HepG2 (cell line): ENCODE data around the gene SAPCD2. TPM values are rescaled to one million over a fixed set of nuclear protein-coding genes. Genes with fewer than 3 reads are reported as not detected.
A peak's percentile ranks its signal among the peaks of the same experiment; 100 is the strongest.

Source experiments
- ASH2L ChIP-seq: fragments of 300-600, 200-600 bp; sonication (generic); IDR thresholded peaks from 2 replicates; pipeline ENCODE4 v1.7.0; 2017; ENCODE audit warnings: low read depth, mild to moderate bottlenecking, moderate library complexity, mixed read lengths, low read length; ENCODE audit not compliant: insufficient read length
- CENPX ChIP-seq: sonication (generic); formaldehyde crosslinking; IDR thresholded peaks from 2 replicates; pipeline ENCODE4 v1.9.0; 2021; ENCODE audit warnings: mild to moderate bottlenecking, missing genetic modification reagents, moderate library complexity
- GABPB1 ChIP-seq: IDR thresholded peaks from 2 replicates; pipeline ENCODE4 v1.6.1; 2016; ENCODE audit warnings: mild to moderate bottlenecking, missing genetic modification reagents, moderate library complexity, missing compliant biosample characterization
- KAT2B ChIP-seq: fragments of 150-350 bp; IDR thresholded peaks from 2 replicates; pipeline ENCODE4 v1.6.1; 2014; ENCODE audit warnings: low read depth, low read length, borderline replicate concordance
- ZNF564 ChIP-seq: sonication (generic); formaldehyde crosslinking; IDR thresholded peaks from 2 replicates; pipeline ENCODE4 v1.8.1; 2023; ENCODE audit warnings: mild to moderate bottlenecking, missing genetic modification reagents
- ZNF761 ChIP-seq: sonication (generic); formaldehyde crosslinking; conservative IDR thresholded peaks from 2 replicates; pipeline ENCODE4 v1.4.0; 2020; ENCODE audit warnings: mild to moderate bottlenecking, missing genetic modification reagents
- ZSCAN9 ChIP-seq: IDR thresholded peaks from 2 replicates; pipeline ENCODE4 v1.6.1; 2016; ENCODE audit warnings: borderline replicate concordance
- polyA plus RNA-seq, 8 experiments: library from polyadenylated mRNA; depleted of rRNA in 3 of 8; stranded (reverse) in 7 of 8; unstranded in 1 of 8; fragments of >200 nt; fragmentation: Illumina TruSeq in 4 of 8; extraction: Trizol in 4 of 8; gene quantifications; 2 replicates each; pipeline versions ENCODE4 v1.2.1 to v1.2.3, GENCODE V29; 2011 to 2016; ENCODE audit warnings: low read depth in 4 of 8, missing spikeins in 1 of 8, mixed read lengths in 1 of 8; ENCODE audit not compliant: insufficient read depth in 1 of 8
- total RNA-seq, 5 experiments: library from RNA; depleted of rRNA; stranded (reverse); fragments of >200 nt; fragmentation: Illumina TruSeq; extraction: Trizol; gene quantifications; 2 replicates each; pipeline ENCODE4 v1.2.3, GENCODE V29; 2016; ENCODE audit warnings: low read depth in 1 of 5
- TF ChIP-seq, protein P1 (sequence below): sonication (generic); formaldehyde crosslinking; IDR thresholded peaks from 2 replicates; pipeline ENCODE4 v1.9.0; 2022; ENCODE audit warnings: low read depth, missing genetic modification reagents
- TF ChIP-seq, protein P2 (sequence below): sonication (generic); formaldehyde crosslinking; IDR thresholded peaks from 2 replicates; pipeline ENCODE4 v1.5.1; 2020; ENCODE audit warnings: mild to moderate bottlenecking, moderate library complexity, missing genetic modification reagents
- TF ChIP-seq, protein P3 (sequence below): sonication (generic); formaldehyde crosslinking; IDR thresholded peaks from 2 replicates; pipeline ENCODE4 v1.4.0; 2020; ENCODE audit warnings: missing genetic modification reagents, mild to moderate bottlenecking, borderline replicate concordance
- TF ChIP-seq, protein P4 (sequence below): IDR thresholded peaks from 2 replicates; pipeline ENCODE4 v1.6.1; 2012; ENCODE audit warnings: inconsistent platforms
- TF ChIP-seq, protein P5 (sequence below): sonication (generic); formaldehyde crosslinking; IDR thresholded peaks from 2 replicates; pipeline ENCODE4 v1.4.0; 2020; ENCODE audit warnings: missing genetic modification reagents
- TF ChIP-seq, protein P6 (sequence below): sonication (generic); formaldehyde crosslinking; IDR thresholded peaks from 2 replicates; pipeline ENCODE4 v1.9.0; 2022; ENCODE audit warnings: missing genetic modification reagents, mild to moderate bottlenecking, borderline replicate concordance

The SAPCD2 gene
- total and polyA plus RNA-seq, 2 of the 13 experiments (the other 11 are each of a cell fraction or from before 2014, with no cell fraction given) = 21.9 to 42.8 TPM

DNA sequence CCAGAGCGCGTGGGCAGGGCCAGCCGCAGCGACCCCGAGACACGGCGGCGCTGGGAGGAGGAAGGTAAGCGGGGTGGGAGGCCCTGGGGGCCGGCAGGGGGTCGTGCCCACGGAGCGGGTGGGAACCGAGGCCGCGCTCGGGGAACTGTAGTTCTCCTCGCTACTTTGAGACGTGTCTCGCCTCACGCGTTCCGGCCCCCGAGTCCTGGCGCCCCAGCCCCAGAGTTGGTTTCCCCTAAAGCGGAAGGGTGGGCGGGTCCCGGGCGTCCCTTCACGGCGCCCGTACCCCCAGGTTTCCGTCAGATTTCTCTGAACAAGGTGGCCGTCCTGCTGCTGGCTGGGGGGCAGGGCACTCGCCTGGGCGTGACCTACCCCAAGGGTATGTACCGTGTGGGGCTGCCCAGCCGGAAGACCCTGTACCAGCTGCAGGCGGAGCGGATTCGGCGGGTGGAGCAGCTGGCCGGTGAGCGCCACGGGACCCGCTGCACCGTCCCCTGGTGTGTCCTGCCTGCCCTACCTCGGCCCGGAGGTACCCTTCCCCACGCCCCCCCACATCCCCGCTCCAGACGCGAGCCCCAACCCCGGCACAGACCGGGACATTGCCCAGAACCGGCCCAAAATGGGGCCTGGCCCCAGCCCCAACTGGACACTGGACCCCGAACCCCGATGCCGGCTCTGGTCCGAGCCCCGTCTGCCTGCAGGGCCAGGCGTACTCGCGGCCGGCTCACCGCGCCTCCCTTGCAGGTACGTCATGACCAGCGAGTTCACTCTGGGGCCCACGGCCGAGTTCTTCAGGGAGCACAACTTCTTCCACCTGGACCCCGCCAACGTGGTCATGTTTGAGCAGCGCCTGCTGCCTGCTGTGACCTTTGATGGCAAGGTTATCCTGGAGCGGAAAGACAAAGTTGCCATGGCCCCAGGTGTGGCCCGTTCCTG is 7.7 kb upstream of the SAPCD2 start (continued):
- TF ChIP-seq, protein P1, sequence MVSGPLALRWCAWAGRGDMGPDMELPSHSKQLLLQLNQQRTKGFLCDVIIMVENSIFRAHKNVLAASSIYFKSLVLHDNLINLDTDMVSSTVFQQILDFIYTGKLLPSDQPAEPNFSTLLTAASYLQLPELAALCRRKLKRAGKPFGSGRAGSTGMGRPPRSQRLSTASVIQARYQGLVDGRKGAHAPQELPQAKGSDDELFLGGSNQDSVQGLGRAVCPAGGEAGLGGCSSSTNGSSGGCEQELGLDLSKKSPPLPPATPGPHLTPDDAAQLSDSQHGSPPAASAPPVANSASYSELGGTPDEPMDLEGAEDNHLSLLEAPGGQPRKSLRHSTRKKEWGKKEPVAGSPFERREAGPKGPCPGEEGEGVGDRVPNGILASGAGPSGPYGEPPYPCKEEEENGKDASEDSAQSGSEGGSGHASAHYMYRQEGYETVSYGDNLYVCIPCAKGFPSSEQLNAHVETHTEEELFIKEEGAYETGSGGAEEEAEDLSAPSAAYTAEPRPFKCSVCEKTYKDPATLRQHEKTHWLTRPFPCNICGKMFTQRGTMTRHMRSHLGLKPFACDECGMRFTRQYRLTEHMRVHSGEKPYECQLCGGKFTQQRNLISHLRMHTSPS (CRISPR knock-in tag) = no peak
- TF ChIP-seq ZNF564 (0 out of 2 replicates have a peak, but pooled peaks have one; percentile 54), ZSCAN9 (no peak), GABPB1 (CRISPR knock-in tag) (peak; percentile 20; the same call in 1 of the 2 replicates), ASH2L (no peak), CENPX (no peak), KAT2B (no peak), ZNF761 (CRISPR knock-in tag) (no peak)
- TF ChIP-seq, protein P2, sequence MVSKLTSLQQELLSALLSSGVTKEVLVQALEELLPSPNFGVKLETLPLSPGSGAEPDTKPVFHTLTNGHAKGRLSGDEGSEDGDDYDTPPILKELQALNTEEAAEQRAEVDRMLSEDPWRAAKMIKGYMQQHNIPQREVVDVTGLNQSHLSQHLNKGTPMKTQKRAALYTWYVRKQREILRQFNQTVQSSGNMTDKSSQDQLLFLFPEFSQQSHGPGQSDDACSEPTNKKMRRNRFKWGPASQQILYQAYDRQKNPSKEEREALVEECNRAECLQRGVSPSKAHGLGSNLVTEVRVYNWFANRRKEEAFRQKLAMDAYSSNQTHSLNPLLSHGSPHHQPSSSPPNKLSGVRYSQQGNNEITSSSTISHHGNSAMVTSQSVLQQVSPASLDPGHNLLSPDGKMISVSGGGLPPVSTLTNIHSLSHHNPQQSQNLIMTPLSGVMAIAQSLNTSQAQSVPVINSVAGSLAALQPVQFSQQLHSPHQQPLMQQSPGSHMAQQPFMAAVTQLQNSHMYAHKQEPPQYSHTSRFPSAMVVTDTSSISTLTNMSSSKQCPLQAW (CRISPR knock-in tag) = 0 out of 2 replicates have a peak, but pooled peaks have one; percentile 9
- TF ChIP-seq, protein P3, sequence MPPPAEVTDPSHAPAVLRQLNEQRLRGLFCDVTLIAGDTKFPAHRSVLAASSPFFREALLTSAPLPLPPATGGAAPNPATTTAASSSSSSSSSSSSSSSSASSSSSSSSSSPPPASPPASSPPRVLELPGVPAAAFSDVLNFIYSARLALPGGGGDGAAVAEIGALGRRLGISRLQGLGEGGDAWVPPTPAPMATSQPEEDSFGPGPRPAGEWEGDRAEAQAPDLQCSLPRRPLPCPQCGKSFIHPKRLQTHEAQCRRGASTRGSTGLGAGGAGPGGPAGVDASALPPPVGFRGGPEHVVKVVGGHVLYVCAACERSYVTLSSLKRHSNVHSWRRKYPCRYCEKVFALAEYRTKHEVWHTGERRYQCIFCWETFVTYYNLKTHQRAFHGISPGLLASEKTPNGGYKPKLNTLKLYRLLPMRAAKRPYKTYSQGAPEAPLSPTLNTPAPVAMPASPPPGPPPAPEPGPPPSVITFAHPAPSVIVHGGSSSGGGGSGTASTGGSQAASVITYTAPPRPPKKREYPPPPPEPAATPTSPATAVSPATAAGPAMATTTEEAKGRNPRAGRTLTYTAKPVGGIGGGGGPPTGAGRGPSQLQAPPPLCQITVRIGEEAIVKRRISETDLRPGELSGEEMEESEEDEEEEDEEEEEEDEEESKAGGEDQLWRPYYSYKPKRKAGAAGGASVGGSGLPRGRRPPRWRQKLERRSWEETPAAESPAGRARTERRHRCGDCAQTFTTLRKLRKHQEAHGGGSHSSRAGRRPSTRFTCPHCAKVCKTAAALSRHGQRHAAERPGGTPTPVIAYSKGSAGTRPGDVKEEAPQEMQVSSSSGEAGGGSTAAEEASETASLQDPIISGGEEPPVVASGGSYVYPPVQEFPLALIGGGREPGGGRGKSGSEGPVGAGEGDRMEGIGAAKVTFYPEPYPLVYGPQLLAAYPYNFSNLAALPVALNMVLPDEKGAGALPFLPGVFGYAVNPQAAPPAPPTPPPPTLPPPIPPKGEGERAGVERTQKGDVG = peak; percentile 80; the same call in 1 of the 2 replicates
- TF ChIP-seq, protein P4, sequence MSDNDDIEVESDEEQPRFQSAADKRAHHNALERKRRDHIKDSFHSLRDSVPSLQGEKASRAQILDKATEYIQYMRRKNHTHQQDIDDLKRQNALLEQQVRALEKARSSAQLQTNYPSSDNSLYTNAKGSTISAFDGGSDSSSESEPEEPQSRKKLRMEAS = 0 out of 2 replicates have a peak, but pooled peaks have one; percentile 7
- TF ChIP-seq, protein P5, sequence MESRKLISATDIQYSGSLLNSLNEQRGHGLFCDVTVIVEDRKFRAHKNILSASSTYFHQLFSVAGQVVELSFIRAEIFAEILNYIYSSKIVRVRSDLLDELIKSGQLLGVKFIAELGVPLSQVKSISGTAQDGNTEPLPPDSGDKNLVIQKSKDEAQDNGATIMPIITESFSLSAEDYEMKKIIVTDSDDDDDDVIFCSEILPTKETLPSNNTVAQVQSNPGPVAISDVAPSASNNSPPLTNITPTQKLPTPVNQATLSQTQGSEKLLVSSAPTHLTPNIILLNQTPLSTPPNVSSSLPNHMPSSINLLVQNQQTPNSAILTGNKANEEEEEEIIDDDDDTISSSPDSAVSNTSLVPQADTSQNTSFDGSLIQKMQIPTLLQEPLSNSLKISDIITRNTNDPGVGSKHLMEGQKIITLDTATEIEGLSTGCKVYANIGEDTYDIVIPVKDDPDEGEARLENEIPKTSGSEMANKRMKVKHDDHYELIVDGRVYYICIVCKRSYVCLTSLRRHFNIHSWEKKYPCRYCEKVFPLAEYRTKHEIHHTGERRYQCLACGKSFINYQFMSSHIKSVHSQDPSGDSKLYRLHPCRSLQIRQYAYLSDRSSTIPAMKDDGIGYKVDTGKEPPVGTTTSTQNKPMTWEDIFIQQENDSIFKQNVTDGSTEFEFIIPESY (CRISPR knock-in tag) = peak; percentile 95
- TF ChIP-seq, protein P6, sequence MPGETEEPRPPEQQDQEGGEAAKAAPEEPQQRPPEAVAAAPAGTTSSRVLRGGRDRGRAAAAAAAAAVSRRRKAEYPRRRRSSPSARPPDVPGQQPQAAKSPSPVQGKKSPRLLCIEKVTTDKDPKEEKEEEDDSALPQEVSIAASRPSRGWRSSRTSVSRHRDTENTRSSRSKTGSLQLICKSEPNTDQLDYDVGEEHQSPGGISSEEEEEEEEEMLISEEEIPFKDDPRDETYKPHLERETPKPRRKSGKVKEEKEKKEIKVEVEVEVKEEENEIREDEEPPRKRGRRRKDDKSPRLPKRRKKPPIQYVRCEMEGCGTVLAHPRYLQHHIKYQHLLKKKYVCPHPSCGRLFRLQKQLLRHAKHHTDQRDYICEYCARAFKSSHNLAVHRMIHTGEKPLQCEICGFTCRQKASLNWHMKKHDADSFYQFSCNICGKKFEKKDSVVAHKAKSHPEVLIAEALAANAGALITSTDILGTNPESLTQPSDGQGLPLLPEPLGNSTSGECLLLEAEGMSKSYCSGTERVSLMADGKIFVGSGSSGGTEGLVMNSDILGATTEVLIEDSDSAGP (CRISPR knock-in tag) = peak; percentile 50; the same call in 1 of the 2 replicates
